ENCODE results near the gene LSMEM2. TPM values are rescaled to one million over a fixed set of nuclear protein-coding genes. Genes with fewer than 3 reads are reported as not detected.
"Not testable (repeated sequence)": the region's sequence is repeated elsewhere in the genome, so short reads cannot be mapped to it uniquely, and the experiment has no call there.

The LSMEM2 gene
- total and polyA plus RNA-seq, 2 of the 8 experiments (the other 6 are each of a cell fraction or from before 2014, with no cell fraction given): 0.58 to 0.68 TPM

DNA sequence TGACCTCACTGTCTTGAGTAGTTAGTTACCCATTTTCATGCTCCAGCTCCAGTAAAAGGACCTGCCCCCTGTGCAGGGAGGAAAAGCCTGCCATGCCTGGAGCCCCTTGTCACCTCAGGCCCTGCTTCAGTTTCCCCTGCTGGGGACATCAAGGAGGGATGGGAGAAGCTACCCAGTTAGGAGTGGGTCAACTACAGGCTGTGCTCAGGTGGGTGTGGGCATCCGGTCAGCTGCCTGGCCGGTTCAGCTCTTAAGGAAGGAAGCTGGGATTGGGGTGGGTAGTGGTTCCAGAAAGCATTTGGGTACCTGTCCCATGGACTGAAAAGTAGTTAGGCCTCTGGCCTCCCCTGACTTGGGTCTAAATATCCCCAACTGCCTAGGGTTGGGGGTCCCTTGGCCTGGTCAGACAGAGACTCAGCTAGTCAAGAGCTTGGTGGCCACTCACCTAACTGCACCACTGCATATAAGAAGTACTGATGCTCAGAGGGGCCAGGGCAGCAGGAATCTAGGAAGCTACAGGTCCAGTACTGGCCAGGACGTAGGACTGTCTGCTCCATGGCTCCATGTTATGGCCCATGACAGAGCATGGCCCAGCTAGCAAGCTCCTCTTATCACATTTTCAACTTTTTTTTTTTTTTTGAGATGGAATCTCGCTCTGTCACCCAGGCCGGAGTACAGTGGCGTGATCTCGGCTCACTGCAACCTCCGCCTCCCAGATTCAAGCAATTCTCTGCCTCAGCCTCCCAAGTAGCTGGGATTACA is 549 bp downstream of the LSMEM2 start (continued):
- no peak for TF ChIP-seq EZH2 (IDR thresholded peaks at IDR 0.05; ENCODE audit: low read depth, low read length, severe bottlenecking)
- TF ChIP-seq, protein P1, sequence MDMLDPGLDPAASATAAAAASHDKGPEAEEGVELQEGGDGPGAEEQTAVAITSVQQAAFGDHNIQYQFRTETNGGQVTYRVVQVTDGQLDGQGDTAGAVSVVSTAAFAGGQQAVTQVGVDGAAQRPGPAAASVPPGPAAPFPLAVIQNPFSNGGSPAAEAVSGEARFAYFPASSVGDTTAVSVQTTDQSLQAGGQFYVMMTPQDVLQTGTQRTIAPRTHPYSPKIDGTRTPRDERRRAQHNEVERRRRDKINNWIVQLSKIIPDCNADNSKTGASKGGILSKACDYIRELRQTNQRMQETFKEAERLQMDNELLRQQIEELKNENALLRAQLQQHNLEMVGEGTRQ (IDR thresholded peaks at IDR 0.05; ENCODE audit: low read length): no peak
- TF ChIP-seq KDM5A (IDR thresholded peaks at IDR 0.05; ENCODE audit: low read length): no peak
- TF ChIP-seq SP2 (IDR thresholded peaks at IDR 0.05; ENCODE audit: low read length): no peak
- no peak for TF ChIP-seq E2F6 (IDR thresholded peaks at IDR 0.05)
- TF ChIP-seq BACH1 (IDR thresholded peaks at IDR 0.05; ENCODE audit: low read length): no peak
- no peak for TF ChIP-seq KDM1A (IDR thresholded peaks at IDR 0.05; ENCODE audit: borderline replicate concordance, low read length)
- TF ChIP-seq ZNF274 (IDR thresholded peaks at IDR 0.05; ENCODE audit: borderline replicate concordance, extremely low read depth, low read length): no peak

GRCh38 chr3:50284121-50284520 is 5.2 kb downstream of the LSMEM2 start:
- H3K9ac ChIP-seq (replicated peaks in 1 of 4; ENCODE audit: extremely low read depth in 1 of 4, low read depth in 3 of 4, low read length in 3 of 4); H3K4ac ChIP-seq (replicated peaks; ENCODE audit: insufficient read length, low read depth, low read length); H3K23ac ChIP-seq (ENCODE audit: insufficient read length); H3K79me1 ChIP-seq (ENCODE audit: low read depth, low read length); H4K5ac ChIP-seq (ENCODE audit: insufficient read length, low read depth, low read length); H2BK15ac ChIP-seq (ENCODE audit: low read length); H2AFZ ChIP-seq (ENCODE audit: low read length); H3K18ac ChIP-seq (ENCODE audit: extremely low read depth, low read length); FAIRE-seq; H3K9me3 ChIP-seq (ENCODE audit: insufficient read depth in 2 of 2, low read depth in 1 of 2, low read length in 1 of 2); H4K8ac ChIP-seq (ENCODE audit: extremely low read depth, insufficient read depth, low read length); DNase-seq (ENCODE audit: low read depth in 1 of 2, low spot score in 2 of 2); H2BK5ac ChIP-seq (ENCODE audit: low read depth, low read length); H3K4me2 ChIP-seq (ENCODE audit: insufficient read depth in 1 of 2, low read depth in 2 of 2, low read length in 2 of 2); H2BK20ac ChIP-seq (ENCODE audit: low read length); H3K27ac ChIP-seq (ENCODE audit: low read depth, low read length); H3K56ac ChIP-seq (replicated peaks; ENCODE audit: insufficient read length, low read depth, low read length); H4K91ac ChIP-seq (replicated peaks; ENCODE audit: insufficient read length, low read length); H3K23me2 ChIP-seq (ENCODE audit: low read depth, low read length); H3K14ac ChIP-seq (ENCODE audit: insufficient read length); H3K4me1 ChIP-seq (replicated peaks in 1 of 4; ENCODE audit: control insufficient read depth in 3 of 4, insufficient read depth in 4 of 4, low read length in 3 of 4); H2AK5ac ChIP-seq (ENCODE audit: low read depth, low read length); H2BK120ac ChIP-seq (replicated peaks; ENCODE audit: low read depth, low read length); H3K79me2 ChIP-seq (ENCODE audit: control insufficient read depth in 1 of 2, insufficient read depth in 2 of 2, low read length in 2 of 2); H3K4me3 ChIP-seq (ENCODE audit: extremely low read depth in 1 of 4, insufficient read depth in 2 of 4, low read depth in 3 of 4, low read length in 4 of 4); H3K27me3 ChIP-seq (replicated peaks in 1 of 4; ENCODE audit: control insufficient read depth in 3 of 4, extremely low read depth in 1 of 4, insufficient read depth in 3 of 4, low read length in 3 of 4); H2BK12ac ChIP-seq (ENCODE audit: low read depth, low read length): not testable (repeated sequence)
- peaks cover 11 to 18% (median 13%) of the 10 kb centered on the region in 4 experiments for H3K36me3 ChIP-seq (ENCODE audit: control insufficient read depth in 2 of 4, insufficient read depth in 4 of 4, low read length in 3 of 4)
- 84% methylated on average over 4 of the region's 6 CpGs; no CpG with 5 or more reads in 1 of the 2 experiments for WGBS, 2 experiments (ENCODE audit: extremely low coverage in 1 of 2, insufficient coverage in 1 of 2, insufficient read length in 1 of 2, insufficient replicate concordance in 2 of 2, low coverage in 1 of 2, low lambda C conversion rate in 2 of 2, missing lambda C conversion rate in 1 of 2)
- H4K20me1 ChIP-seq (replicated peaks in 1 of 2; ENCODE audit: control insufficient read depth in 1 of 2, insufficient read depth in 2 of 2, low read length in 2 of 2): peaks cover 0 to 11% of the 10 kb centered on the region in 2 experiments
- ChIA-PET CTCF (ENCODE audit: partially characterized antibody) (interaction anchor here (0.6 to 53.5 kb wide), 8 partner anchors 9 to 63 kb away, joined by 3 to 2149 read pairs (median 4); partner anchors contain the start of genes GNAI2 and SLC38A3), POLR2A (ENCODE audit: partially characterized antibody) (interaction anchor here (0.6 to 1.7 kb wide), 8 partner anchors 9 to 543 kb away, joined by 3 to 9 read pairs (median 4); partner anchors contain the start of genes HYAL3 and NAA80)
